ENCODE results near the gene CBX5. TPM values are rescaled to one million over a fixed set of nuclear protein-coding genes. Genes with fewer than 3 reads are reported as not detected.

Gene CBX5
- polyA plus RNA-seq, 1 of the 3 experiments (the other 2 are of a cell fraction) = 11.6 TPM

GRCh38 chr12:54300732-54301427 lies 21.0 kb upstream of the CBX5 start, which contains the start of gene NFE2:
TSS of gene NFE2 (minus strand) at chr12:54301015. CDS start at chr12:54295248, 5,767 bp downstream.
- H3K4me3 ChIP-seq (ENCODE audit: low read depth in 2 of 2, low read length in 1 of 2) = peak within 1 kb of the TSS in 1 of 2 experiments; percentile 14; a peak in 1 of 4 replicates
- no peaks in the 10 kb centered on the region for H3K9me2 ChIP-seq
- 31% methylated on average over 20 of the region's 26 CpGs for WGBS (ENCODE audit: low lambda C conversion rate)
- H3K4me2 ChIP-seq = peak within 1 kb of the TSS; percentile 41
- peaks cover 0 to 10% of the 10 kb centered on the region in 2 experiments; a peak in 1 of 4 replicates for H3K4me1 ChIP-seq (ENCODE audit: control insufficient read depth in 1 of 2, insufficient read depth in 2 of 2, low read depth in 1 of 2, low read length in 1 of 2)
- no peaks in the 10 kb centered on the region for H3K79me2 ChIP-seq (ENCODE audit: insufficient read depth)
- H2AFZ ChIP-seq (ENCODE audit: low read depth) = no peak within 1 kb of the TSS
- H3F3A ChIP-seq (replicated peaks; ENCODE audit: insufficient read depth) = peaks cover 3% of the 10 kb centered on the region
- no peaks in the 10 kb centered on the region for H3K36me3 ChIP-seq (replicated peaks in 1 of 2; ENCODE audit: control insufficient read depth in 1 of 2, insufficient read depth in 2 of 2, low read length in 1 of 2)
- no peaks in the 10 kb centered on the region for H4K20me1 ChIP-seq (ENCODE audit: insufficient read depth)
- ChIA-PET CTCF (interaction anchor here (0.6 to 4.5 kb wide), 7 partner anchors 9 to 105 kb away, joined by 3 to 18 read pairs (median 10); partner anchors contain the start of gene COPZ1), POLR2A (interaction anchor here (1.0 to 1.2 kb wide), 2 partner anchors 9 to 14 kb away, joined by 3 read pairs; no protein-coding TSS in a partner anchor)
- H3K9ac ChIP-seq = no peak within 1 kb of the TSS
- no peaks in the 10 kb centered on the region for H3K9me3 ChIP-seq
- no peaks in the 10 kb centered on the region; the same call in 1 of the 2 replicates for H3K27me3 ChIP-seq (ENCODE audit: insufficient read depth)
- TF ChIP-seq FOSL2 (IDR thresholded peaks at IDR 0.05; ENCODE audit: borderline replicate concordance, low read depth) = no peak
- TF ChIP-seq CTCF (IDR thresholded peaks at IDR 0.05) = no peak
- 0 out of 2 replicates have a peak, but pooled peaks have one; percentile 17 for TF ChIP-seq NFIC (IDR thresholded peaks at IDR 0.05; ENCODE audit: borderline replicate concordance)
- no peak for TF ChIP-seq ZBTB33 (IDR thresholded peaks at IDR 0.05; ENCODE audit: borderline replicate concordance, low read depth)
- TF ChIP-seq TAF1 (IDR thresholded peaks at IDR 0.05; ENCODE audit: borderline replicate concordance, low read depth, low read length) = no peak
- no peak within 1 kb of the TSS for H3K27ac ChIP-seq (ENCODE audit: low read depth in 2 of 2, low read length in 1 of 2)
- DNase-seq = peak; percentile 49

- WGBS (ENCODE audit: low lambda C conversion rate) = 55% methylated on average over 3 of the region's 3 CpGs
- no peaks in the 10 kb centered on the region for H3K9me3 ChIP-seq
- no peaks in the 10 kb centered on the region for H3K79me2 ChIP-seq (ENCODE audit: insufficient read depth)
- peak overlapping the region; percentile 41; the same call in 1 of the 2 replicates for H3K4me2 ChIP-seq
- H2AFZ ChIP-seq (ENCODE audit: low read depth) = no peak overlapping the region
- H3K27me3 ChIP-seq (ENCODE audit: insufficient read depth) = no peaks in the 10 kb centered on the region; the same call in 1 of the 2 replicates
- peaks cover 0 to 13% of the 10 kb centered on the region in 2 experiments; a peak in 1 of 4 replicates for H3K4me1 ChIP-seq (ENCODE audit: control insufficient read depth in 1 of 2, insufficient read depth in 2 of 2, low read depth in 1 of 2, low read length in 1 of 2)
- no peak overlapping the region; a peak in 1 of 4 replicates for H3K4me3 ChIP-seq (ENCODE audit: low read depth in 2 of 2, low read length in 1 of 2)
- POLR2A ChIA-PET = interaction anchor here (2.2 kb wide), 1 partner anchor 12 kb away, joined by 6 read pairs; no protein-coding TSS in a partner anchor
- H3K36me3 ChIP-seq (replicated peaks in 1 of 2; ENCODE audit: control insufficient read depth in 1 of 2, insufficient read depth in 2 of 2, low read length in 1 of 2) = no peaks in the 10 kb centered on the region
- CTCF ChIA-PET = interaction anchor here (1.2 to 4.5 kb wide), 6 partner anchors 8 to 61 kb away, joined by 3 to 18 read pairs (median 11); partner anchors contain the start of gene COPZ1
- H3K27ac ChIP-seq (ENCODE audit: low read depth in 2 of 2, low read length in 1 of 2) = no peak overlapping the region
- DNase-seq = no peak
- no peaks in the 10 kb centered on the region for H4K20me1 ChIP-seq (ENCODE audit: insufficient read depth)
- H3F3A ChIP-seq (replicated peaks; ENCODE audit: insufficient read depth) = peaks cover 3% of the 10 kb centered on the region
- TF ChIP-seq FOSL2 (IDR thresholded peaks at IDR 0.05; ENCODE audit: borderline replicate concordance, low read depth) = no peak
- TF ChIP-seq USF1 (IDR thresholded peaks at IDR 0.05; ENCODE audit: borderline replicate concordance, low read depth) = no peak
- TF ChIP-seq FOXJ3 (CRISPR knock-in tag; IDR thresholded peaks at IDR 0.05) = no peak
- TF ChIP-seq REST (IDR thresholded peaks at IDR 0.05; ENCODE audit: low read depth, low read length) = no peak
- TF ChIP-seq ZBTB33 (IDR thresholded peaks at IDR 0.05; ENCODE audit: borderline replicate concordance, low read depth) = no peak
- TF ChIP-seq RXRA (IDR thresholded peaks at IDR 0.05; ENCODE audit: borderline replicate concordance, low read depth) = no peak
- no peak for TF ChIP-seq TCF12 (IDR thresholded peaks at IDR 0.05)
- no peak for TF ChIP-seq EP300 (IDR thresholded peaks at IDR 0.05; ENCODE audit: borderline replicate concordance in 1 of 2, low read depth in 1 of 2, low read length in 1 of 2)
- no peak for TF ChIP-seq RAD21 (IDR thresholded peaks at IDR 0.05; ENCODE audit: low read length)
- H3K9me2 ChIP-seq = no peaks in the 10 kb centered on the region
- no peak overlapping the region for H3K9ac ChIP-seq
Measured at GRCh38 chr12:54300225-54300731, 20.4 kb upstream of the CBX5 start.

Measured in SK-N-SH (cell line).